PC-9 (cell line): ENCODE measurements around the gene CSNK1A1L. TPM values are rescaled to one million over a fixed set of nuclear protein-coding genes. Genes with fewer than 3 reads are reported as not detected.
A peak's percentile ranks its signal among the peaks of the same experiment; 100 is the strongest.

Source experiments
- BruUV-seq: library from RNA; stranded (reverse); fragments of 400-500 nt; replicated peaks from 2 replicates; lab custom pipeline; 2021; lab: Mats Ljungman, UMichigan
- CTCF ChIA-PET: fragments of 300-600 bp; sonication (Branson Sonifier 250); formaldehyde crosslinking; loops from one replicate; lab custom pipeline; 2022; ENCODE audit warnings: antibody characterized with exemption; lab: Charles Lee
- POLR2A ChIA-PET: fragments of 300-600 bp; sonication (Branson Sonifier 250); formaldehyde crosslinking; loops from one replicate; lab custom pipeline; 2022; ENCODE audit warnings: antibody characterized with exemption; ENCODE audit not compliant: unreplicated experiment; lab: Charles Lee
- DNase-seq, 2 experiments: peaks; one replicate each; pipeline versions ENCODE4 v3.0.0 to v3.0.0-alpha.2; 2015 to 2022; ENCODE audit warnings: mixed read lengths in 1 of 2
- H2AFZ ChIP-seq: fragments of 200-600 bp; sonication (generic); 2 replicates; pipeline ENCODE4 v1.8.1; 2017; ENCODE audit warnings: antibody characterized with exemption
- H3F3A ChIP-seq: fragments of 200-600 bp; sonication (generic); 2 replicates; pipeline ENCODE4 v1.8.1; 2017; ENCODE audit warnings: antibody characterized with exemption, mild to moderate bottlenecking, low read depth; ENCODE audit not compliant: insufficient read depth
- H3K27ac ChIP-seq: fragments of 200-600 bp; sonication (generic); 2 replicates; pipeline ENCODE4 v1.6.1; 2016; ENCODE audit warnings: mixed run types
- H3K27me3 ChIP-seq: fragments of 200-600 bp; sonication (generic); 2 replicates; pipeline ENCODE4 v1.6.1; 2016; ENCODE audit warnings: low read depth, mixed run types; ENCODE audit not compliant: insufficient read depth
- H3K36me3 ChIP-seq: fragments of 200-600 bp; sonication (generic); 2 replicates; pipeline ENCODE4 v1.6.1; 2016; ENCODE audit warnings: low read depth, mixed run types
- H3K4me1 ChIP-seq: fragments of 200-600 bp; sonication (generic); replicated peaks from 2 replicates; pipeline ENCODE4 v1.6.1; 2016; ENCODE audit warnings: mixed run types; ENCODE audit not compliant: insufficient read depth
- H3K4me2 ChIP-seq: fragments of 200-600 bp; sonication (generic); 2 replicates; pipeline ENCODE4 v1.6.1; 2017; ENCODE audit warnings: mixed run types
- H3K4me3 ChIP-seq: fragments of 200-600 bp; sonication (generic); 2 replicates; pipeline ENCODE4 v1.6.1; 2016; ENCODE audit warnings: mixed run types
- H3K79me2 ChIP-seq: fragments of 200-600 bp; sonication (generic); 2 replicates; pipeline ENCODE4 v1.6.1; 2017; ENCODE audit warnings: low read depth, mixed run types
- H3K9me2 ChIP-seq: fragments of 200-600 bp; sonication (generic); 2 replicates; pipeline ENCODE4 v1.8.1; 2017; ENCODE audit warnings: mild to moderate bottlenecking; ENCODE audit not compliant: insufficient read depth
- H3K9me3 ChIP-seq: fragments of 200-600 bp; sonication (generic); 2 replicates; pipeline ENCODE4 v1.8.1; 2016; ENCODE audit warnings: low read depth; ENCODE audit not compliant: insufficient read depth
- H4K20me1 ChIP-seq: fragments of 200-600 bp; sonication (generic); 2 replicates; pipeline ENCODE4 v1.8.1; 2017; ENCODE audit not compliant: insufficient read depth
- EZH2 ChIP-seq: fragments of 200-600 bp; sonication (generic); IDR thresholded peaks from 2 replicates; pipeline ENCODE4 v1.8.0; 2017; ENCODE audit warnings: antibody characterized with exemption, low read depth
- intact Hi-C: fragments of 100-400 bp; cut with micrococcal nuclease; formaldehyde crosslinking; loops from one replicate; pipeline ENCODE4 v1.10.0; 2022; ENCODE audit not compliant: unreplicated experiment
- total RNA-seq: library from RNA; stranded (reverse); gene quantifications from 2 replicates; pipeline ENCODE4 v1.2.3, GENCODE V29; 2021
- TF ChIP-seq, protein P1 (sequence below): fragments of 200-600 bp; sonication (generic); conservative IDR thresholded peaks from 2 replicates; pipeline ENCODE4 v1.6.1; 2017; ENCODE audit warnings: mixed run types, antibody characterized with exemption, mild to moderate bottlenecking, moderate library complexity

CSNK1A1L gene
- total RNA-seq, 1 experiment from 2014 or later, result not detected

DNA sequence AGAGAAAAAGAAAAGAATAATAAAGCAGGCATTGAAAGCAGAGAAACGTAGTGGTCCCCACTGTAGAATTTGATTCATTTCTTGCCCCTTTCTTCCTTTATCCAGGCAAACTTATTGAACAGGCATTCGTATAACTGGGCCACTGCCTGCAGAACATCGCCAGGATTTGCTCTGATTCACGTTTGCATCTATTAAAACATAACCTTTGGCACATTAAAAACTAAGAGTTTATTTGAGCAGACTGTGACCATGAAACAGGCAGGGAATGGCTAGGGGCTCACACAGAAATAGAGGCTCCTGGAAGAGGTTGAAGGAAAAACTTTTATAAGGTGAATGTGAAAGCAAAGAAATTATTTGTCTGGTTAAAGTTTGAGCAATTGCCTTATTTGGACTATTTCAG lies 33.4 kb downstream of the CSNK1A1L start:
- POLR2A ChIA-PET, result no interaction called here

GRCh38 chr13:37070956-37071355 lies 34.5 kb downstream of the CSNK1A1L start:
- no peak for DNase-seq
- no peaks in the 10 kb centered on the region for H3K9me2 ChIP-seq
- H3K36me3 ChIP-seq, result no peaks in the 10 kb centered on the region
- no peaks in the 10 kb centered on the region for H3K27me3 ChIP-seq
- no peak overlapping the region for H3K4me3 ChIP-seq
- no peaks in the 10 kb centered on the region for H3F3A ChIP-seq
- no peak overlapping the region for H2AFZ ChIP-seq
- H3K79me2 ChIP-seq, result no peaks in the 10 kb centered on the region
- intact Hi-C loops, result loop anchor here (10.0 kb wide), 1 partner anchor 534 kb away; no protein-coding TSS in a partner anchor
- H3K9me3 ChIP-seq, result no peaks in the 10 kb centered on the region
- H3K27ac ChIP-seq, result no peak overlapping the region
- no peaks in the 10 kb centered on the region for H3K4me1 ChIP-seq
- no TSS peak for BruUV-seq
- ChIA-PET CTCF (no interaction called here), POLR2A (no interaction called here)
- H4K20me1 ChIP-seq, result no peaks in the 10 kb centered on the region
- TF ChIP-seq EZH2, result no peak
- TF ChIP-seq, protein P1, sequence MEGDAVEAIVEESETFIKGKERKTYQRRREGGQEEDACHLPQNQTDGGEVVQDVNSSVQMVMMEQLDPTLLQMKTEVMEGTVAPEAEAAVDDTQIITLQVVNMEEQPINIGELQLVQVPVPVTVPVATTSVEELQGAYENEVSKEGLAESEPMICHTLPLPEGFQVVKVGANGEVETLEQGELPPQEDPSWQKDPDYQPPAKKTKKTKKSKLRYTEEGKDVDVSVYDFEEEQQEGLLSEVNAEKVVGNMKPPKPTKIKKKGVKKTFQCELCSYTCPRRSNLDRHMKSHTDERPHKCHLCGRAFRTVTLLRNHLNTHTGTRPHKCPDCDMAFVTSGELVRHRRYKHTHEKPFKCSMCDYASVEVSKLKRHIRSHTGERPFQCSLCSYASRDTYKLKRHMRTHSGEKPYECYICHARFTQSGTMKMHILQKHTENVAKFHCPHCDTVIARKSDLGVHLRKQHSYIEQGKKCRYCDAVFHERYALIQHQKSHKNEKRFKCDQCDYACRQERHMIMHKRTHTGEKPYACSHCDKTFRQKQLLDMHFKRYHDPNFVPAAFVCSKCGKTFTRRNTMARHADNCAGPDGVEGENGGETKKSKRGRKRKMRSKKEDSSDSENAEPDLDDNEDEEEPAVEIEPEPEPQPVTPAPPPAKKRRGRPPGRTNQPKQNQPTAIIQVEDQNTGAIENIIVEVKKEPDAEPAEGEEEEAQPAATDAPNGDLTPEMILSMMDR, result no peak
- no peak overlapping the region for H3K4me2 ChIP-seq

More for the DNA sequence above, 33.4 kb downstream of the CSNK1A1L start:
- no peaks in the 10 kb centered on the region for H3K9me2 ChIP-seq
- peak overlapping the region; percentile 34; the same call in 1 of the 2 replicates for H2AFZ ChIP-seq
- no peak overlapping the region for H3K4me2 ChIP-seq
- no peaks in the 10 kb centered on the region for H4K20me1 ChIP-seq
- no peak overlapping the region for H3K27ac ChIP-seq
- TF ChIP-seq, protein P1, result no peak
- no peak for TF ChIP-seq EZH2
- no peak for DNase-seq
- H3K4me3 ChIP-seq, result no peak overlapping the region
- H3F3A ChIP-seq, result no peaks in the 10 kb centered on the region
- no peaks in the 10 kb centered on the region for H3K27me3 ChIP-seq
- H3K36me3 ChIP-seq, result no peaks in the 10 kb centered on the region
- no peaks in the 10 kb centered on the region for H3K79me2 ChIP-seq
- no peaks in the 10 kb centered on the region for H3K9me3 ChIP-seq
- intact Hi-C loops, result loop anchor here (10.0 kb wide), 1 partner anchor 533 kb away; no protein-coding TSS in a partner anchor
- CTCF ChIA-PET, result interaction anchor here (0.6 kb wide), 1 partner anchor 653 kb away, joined by 4 read pairs; no protein-coding TSS in a partner anchor
- H3K4me1 ChIP-seq, result no peaks in the 10 kb centered on the region
- BruUV-seq, result no TSS peak

DNA sequence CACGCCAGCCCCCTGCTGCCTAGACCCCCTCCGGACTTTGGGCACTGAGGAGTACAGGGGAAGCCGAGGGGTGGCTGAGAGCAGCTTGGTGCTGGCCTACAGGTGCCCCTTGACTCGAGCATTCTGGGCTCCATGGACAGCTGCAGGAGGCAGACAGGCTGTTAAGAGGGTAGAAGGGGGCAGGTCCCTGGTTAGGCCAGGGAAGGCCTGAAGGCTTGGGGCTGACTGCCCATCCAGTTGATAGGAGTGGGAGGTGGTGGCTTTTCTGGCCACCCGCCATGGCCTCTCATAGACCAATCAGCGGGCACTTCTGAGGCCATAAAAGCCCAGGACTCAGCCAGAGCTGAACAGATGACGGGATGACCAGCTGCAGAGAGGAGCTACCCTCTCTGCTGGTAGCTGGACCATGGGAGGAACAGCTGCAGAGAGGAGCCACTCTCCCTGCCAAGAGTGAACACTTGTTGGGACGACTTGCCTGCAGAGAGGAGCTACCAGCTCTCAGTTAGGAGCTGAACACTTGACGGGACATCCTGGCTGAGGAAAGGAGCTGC lies 35.2 kb downstream of the CSNK1A1L start:
- Histone ChIP-seq H3K27ac (no peak overlapping the region), H3K27me3 (no peaks in the 10 kb centered on the region), H4K20me1 (no peaks in the 10 kb centered on the region), H3F3A (no peaks in the 10 kb centered on the region), H3K9me2 (no peaks in the 10 kb centered on the region), H3K4me3 (no peak overlapping the region), H2AFZ (no peak overlapping the region), H3K36me3 (no peaks in the 10 kb centered on the region), H3K4me2 (no peak overlapping the region), H3K79me2 (no peaks in the 10 kb centered on the region), H3K4me1 (no peaks in the 10 kb centered on the region), H3K9me3 (no peaks in the 10 kb centered on the region)
- no TSS peak for BruUV-seq
- ChIA-PET CTCF (no interaction called here), POLR2A (no interaction called here)
- intact Hi-C loops, result loop anchor here (10.0 kb wide), 1 partner anchor 535 kb away; no protein-coding TSS in a partner anchor
- DNase-seq, result no peak
- TF ChIP-seq EZH2, result no peak
- TF ChIP-seq, protein P1, result no peak
